ENCODE measurements around the gene CKB. TPM values are rescaled to one million over a fixed set of nuclear protein-coding genes. Genes with fewer than 3 reads are reported as not detected.
"Not testable (repeated sequence)": the region's sequence is repeated elsewhere in the genome, so short reads cannot be mapped to it uniquely, and the experiment has no call there.

The CKB gene
- total RNA-seq, 4 donors from 2014 or later, result 75.6 to 249 (median 141) TPM

DNA sequence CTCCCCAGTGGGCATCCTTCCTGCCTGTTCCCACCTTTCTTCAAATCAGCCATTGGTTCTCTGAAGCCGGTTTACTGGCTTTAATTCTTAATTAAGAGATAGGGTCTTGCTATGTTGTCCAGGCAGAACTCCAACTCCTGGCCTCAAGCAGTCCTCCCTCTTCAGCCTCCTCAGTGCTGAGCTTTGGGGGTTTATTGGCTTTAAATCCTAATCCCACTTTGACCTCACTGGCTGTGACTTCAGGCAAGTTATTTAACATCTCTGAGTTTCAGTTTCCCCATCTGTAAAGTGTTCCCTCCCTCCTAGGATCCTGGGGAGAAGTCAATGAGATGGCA is 4.3 kb upstream of the CKB start:
- H3K4me1 ChIP-seq, result peaks cover 0 to 72% (median 42%) of the 10 kb centered on the region in 4 donors
- peaks cover 0 to 16% (median 0%) of the 10 kb centered on the region in 3 donors for H3K36me3 ChIP-seq
- H3K27ac ChIP-seq, result peak overlapping the region in 3 of 4 donors; percentile 5 to 98 (median 94)
- no peak for DNase-seq (ENCODE audit: low spot score in 2 of 2)
- no peaks in the 10 kb centered on the region for H3K9me3 ChIP-seq
- no peaks in the 10 kb centered on the region for H3K27me3 ChIP-seq
- WGBS, 2 donors, result 68 to 100% methylated on average over 1 of the region's 1 CpG
- H3K4me3 ChIP-seq, result no peak overlapping the region
- TF ChIP-seq EP300 (IDR thresholded peaks at IDR 0.05) (no peak), POLR2A (IDR thresholded peaks at IDR 0.05) (no peak)
- TF ChIP-seq, protein P1, sequence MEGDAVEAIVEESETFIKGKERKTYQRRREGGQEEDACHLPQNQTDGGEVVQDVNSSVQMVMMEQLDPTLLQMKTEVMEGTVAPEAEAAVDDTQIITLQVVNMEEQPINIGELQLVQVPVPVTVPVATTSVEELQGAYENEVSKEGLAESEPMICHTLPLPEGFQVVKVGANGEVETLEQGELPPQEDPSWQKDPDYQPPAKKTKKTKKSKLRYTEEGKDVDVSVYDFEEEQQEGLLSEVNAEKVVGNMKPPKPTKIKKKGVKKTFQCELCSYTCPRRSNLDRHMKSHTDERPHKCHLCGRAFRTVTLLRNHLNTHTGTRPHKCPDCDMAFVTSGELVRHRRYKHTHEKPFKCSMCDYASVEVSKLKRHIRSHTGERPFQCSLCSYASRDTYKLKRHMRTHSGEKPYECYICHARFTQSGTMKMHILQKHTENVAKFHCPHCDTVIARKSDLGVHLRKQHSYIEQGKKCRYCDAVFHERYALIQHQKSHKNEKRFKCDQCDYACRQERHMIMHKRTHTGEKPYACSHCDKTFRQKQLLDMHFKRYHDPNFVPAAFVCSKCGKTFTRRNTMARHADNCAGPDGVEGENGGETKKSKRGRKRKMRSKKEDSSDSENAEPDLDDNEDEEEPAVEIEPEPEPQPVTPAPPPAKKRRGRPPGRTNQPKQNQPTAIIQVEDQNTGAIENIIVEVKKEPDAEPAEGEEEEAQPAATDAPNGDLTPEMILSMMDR (IDR thresholded peaks at IDR 0.05), result no peak

DNA sequence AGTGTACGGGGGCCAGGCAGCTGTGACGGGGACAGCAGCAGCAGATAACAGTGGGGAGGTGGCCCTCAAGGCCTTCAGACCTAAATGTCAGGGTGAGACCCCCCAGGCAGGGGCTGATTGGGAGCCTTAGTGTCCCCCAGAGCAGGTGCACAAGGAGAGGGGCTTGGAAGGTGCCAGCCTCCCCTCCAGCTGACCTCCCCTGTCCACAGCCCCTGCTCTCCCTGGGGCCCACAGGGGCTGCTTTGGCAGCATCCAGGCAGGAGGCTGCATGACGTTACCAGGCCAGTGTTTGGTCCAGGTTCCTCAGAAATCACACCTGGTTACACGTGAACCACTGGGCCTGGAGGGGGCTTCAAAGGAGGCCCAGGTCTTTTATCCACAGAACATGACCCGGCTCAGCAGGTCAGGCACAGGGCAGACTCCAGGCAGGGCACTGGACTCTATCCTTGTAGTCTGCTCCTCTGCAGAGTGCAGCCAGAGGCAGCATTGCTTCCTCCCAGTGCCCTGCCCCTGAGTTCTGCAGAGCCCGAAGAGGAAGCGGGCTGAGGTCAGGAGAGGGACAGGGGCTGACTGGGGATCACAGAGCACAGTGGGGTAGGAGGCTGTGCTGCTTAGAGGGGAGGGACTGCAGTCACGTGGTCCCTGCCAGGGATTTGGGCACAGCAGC is 3.8 kb upstream of the CKB start:
- no peak overlapping the region for H3K4me3 ChIP-seq
- H3K4me1 ChIP-seq, result peaks cover 0 to 72% (median 45%) of the 10 kb centered on the region in 4 donors
- no peak for DNase-seq (ENCODE audit: low spot score in 2 of 2)
- no peak for TF ChIP-seq EP300 (IDR thresholded peaks at IDR 0.05)
- TF ChIP-seq POLR2A (IDR thresholded peaks at IDR 0.05), result no peak
- TF ChIP-seq, protein P1 (IDR thresholded peaks at IDR 0.05), result no peak
- WGBS, 2 donors, result 62 to 63% methylated on average over 8 of the region's 8 CpGs
- H3K36me3 ChIP-seq, result peaks cover 0 to 11% (median 0%) of the 10 kb centered on the region in 3 donors
- H3K27ac ChIP-seq, result peak overlapping the region in 3 of 4 donors; percentile 5 to 94 (median 43)
- H3K27me3 ChIP-seq, result no peaks in the 10 kb centered on the region
- no peaks in the 10 kb centered on the region for H3K9me3 ChIP-seq

DNA sequence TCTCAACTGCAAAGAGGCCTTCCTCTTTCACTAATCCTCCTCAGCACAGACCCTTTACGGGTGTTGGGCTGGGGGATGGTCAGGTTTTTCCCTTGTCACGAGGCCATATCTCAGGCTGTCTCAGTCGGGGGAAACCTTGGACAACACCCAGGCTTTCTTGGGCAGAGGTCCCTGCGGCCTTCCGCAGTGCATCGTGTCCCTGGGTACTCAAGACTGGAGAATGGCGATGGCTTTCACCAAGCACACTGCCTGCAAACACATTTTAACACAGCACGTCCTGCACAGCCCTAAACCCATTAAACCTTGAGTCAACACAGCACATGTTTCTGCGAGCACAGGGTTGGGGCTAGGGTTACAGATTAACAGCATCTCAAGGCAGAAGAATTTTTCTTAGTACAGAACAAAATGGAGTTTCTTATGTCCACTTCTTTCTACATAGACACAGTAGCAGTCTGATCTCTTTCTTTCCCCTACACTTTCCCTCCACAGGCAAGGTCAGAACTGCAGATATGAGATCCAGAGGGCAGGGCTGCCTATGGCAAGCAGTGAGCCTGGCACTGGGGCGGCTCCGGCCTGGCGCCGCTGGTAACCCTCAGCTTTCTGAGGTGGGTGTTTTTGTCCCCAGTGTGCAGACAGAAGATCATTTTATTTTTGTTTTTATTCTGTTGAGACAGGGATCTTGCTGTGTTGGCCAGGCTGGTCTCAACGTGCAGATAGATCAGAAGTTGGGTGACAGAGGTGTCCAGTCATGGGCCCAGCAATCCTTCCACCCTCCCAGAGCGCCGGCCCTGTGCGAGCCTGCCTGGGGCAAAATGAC is 3.0 kb upstream of the CKB start:
- WGBS, 2 donors, result 64 to 70% methylated on average over 17 of the region's 17 CpGs
- not testable (repeated sequence) for H3K4me3 ChIP-seq; H3K36me3 ChIP-seq; H3K9me3 ChIP-seq; H3K27me3 ChIP-seq; DNase-seq (ENCODE audit: low spot score in 2 of 2)
- peaks cover 0 to 72% (median 51%) of the 10 kb centered on the region in 4 donors for H3K4me1 ChIP-seq
- H3K27ac ChIP-seq, result peak overlapping the region in 2 of 4 donors; percentile 17 to 26

DNA sequence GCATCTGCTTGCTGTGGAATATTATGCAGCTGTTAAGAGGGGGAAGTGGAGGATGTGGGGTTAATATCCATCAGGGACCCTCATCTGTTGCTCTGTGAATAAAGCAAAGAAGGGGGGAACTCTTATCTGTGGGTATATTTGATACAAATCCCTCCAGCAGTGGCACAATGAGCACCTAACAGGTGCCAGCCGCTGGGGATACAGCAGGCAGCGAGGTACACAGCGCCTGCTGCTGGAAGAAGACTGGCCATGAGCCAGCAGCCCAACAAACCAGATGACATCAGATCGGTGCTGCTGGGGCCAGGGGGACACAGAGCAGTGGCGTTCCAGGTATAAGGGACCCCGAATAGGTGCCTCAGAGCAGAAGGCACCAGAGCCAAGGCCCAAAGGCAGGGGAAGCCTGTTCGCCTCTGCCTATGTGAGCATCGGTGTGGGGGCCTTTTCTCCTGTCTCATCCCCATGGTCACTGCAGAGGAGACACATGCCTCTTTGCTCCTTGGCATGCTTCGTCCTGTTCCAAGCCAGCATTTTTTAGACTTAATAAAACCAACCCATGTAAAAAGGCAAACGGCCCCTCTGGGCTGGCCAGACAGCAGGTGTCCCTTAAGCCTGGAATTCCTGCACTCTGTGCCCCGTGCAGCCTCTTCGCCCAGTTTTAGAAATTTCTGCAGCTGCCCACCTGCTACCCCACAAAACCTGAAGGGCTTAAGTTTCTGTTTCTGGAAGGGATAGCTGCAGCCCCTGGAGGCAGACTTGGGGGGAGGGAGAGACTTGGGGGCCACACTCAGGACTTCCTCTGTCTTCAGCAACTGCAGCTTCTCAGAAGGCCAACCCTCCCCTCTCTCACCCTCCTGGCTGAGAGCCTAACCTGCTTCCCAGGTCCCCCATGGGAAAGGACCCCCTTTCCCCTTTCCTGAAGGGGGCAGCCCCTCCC is 1.6 kb upstream of the CKB start:
- Histone ChIP-seq H3K9me3 (no peaks in the 10 kb centered on the region), H3K4me3 (no peak overlapping the region), H3K36me3 (no peaks in the 10 kb centered on the region), H3K4me1 (peaks cover 0 to 72% (median 45%) of the 10 kb centered on the region in 4 donors), H3K27me3 (no peaks in the 10 kb centered on the region), H3K27ac (peak overlapping the region in 2 of 4 donors; percentile 26 to 63)
- 78 to 79% methylated on average over 12 of the region's 12 CpGs for WGBS, 2 donors
- DNase-seq (ENCODE audit: low spot score in 2 of 2), result no peak
- TF ChIP-seq, protein P1 (IDR thresholded peaks at IDR 0.05), result no peak
- TF ChIP-seq POLR2A (IDR thresholded peaks at IDR 0.05) (no peak), EP300 (IDR thresholded peaks at IDR 0.05) (no peak)

DNA sequence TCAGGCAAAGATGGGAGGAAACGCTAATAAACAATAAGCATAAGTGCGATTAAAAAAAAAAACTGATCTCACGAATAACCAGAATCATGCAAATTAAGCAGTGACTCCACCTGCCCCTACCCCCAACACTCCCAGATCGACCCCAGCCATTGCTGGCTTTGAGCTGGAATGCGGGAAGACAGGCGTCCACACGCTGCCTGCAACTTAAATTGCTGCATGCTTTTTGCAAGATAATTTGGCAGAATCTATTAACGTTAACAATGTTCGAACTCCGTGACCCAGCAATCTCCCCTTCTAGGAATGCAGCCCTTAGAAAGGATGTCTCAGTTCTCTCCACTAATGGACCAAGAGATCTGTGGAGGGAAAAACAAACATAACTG is 935 bp upstream of the CKB start:
- no peak for DNase-seq (ENCODE audit: low spot score in 2 of 2)
- H3K36me3 ChIP-seq, result no peaks in the 10 kb centered on the region
- peak overlapping the region in 2 of 4 donors; percentile 63 to 90 for H3K27ac ChIP-seq
- H3K27me3 ChIP-seq, result no peaks in the 10 kb centered on the region
- TF ChIP-seq, protein P1 (IDR thresholded peaks at IDR 0.05), result no peak
- TF ChIP-seq EP300 (IDR thresholded peaks at IDR 0.05) (no peak), POLR2A (IDR thresholded peaks at IDR 0.05) (no peak)
- H3K9me3 ChIP-seq, result no peaks in the 10 kb centered on the region
- WGBS, 2 donors, result 56 to 60% methylated on average over 10 of the region's 10 CpGs
- H3K4me3 ChIP-seq, result no peak overlapping the region
- H3K4me1 ChIP-seq, result peaks cover 0 to 77% (median 48%) of the 10 kb centered on the region in 4 donors
